Measurements from ENCODE around the gene VPS37B.
"Not testable (repeated sequence)": the region's sequence is repeated elsewhere in the genome, so short reads cannot be mapped to it uniquely, and the experiment has no call there.

Gene VPS37B

DNA sequence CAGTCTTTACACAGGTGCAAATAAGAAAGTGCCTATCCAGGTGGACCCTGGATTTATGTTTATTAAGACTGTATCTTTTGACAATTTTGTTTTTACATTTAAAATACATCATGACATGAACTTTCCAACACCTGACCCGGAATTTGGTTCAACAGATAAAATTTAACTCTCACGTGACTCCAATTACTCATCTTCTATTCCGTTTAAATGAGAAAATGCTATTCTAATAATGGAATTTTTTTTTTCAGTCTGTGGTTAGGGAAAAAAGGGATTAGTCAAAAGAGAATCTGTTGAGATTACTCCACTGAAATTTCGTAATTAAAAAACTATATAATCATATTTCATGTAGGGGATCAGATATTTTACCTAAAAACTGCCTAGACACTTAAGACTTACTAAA lies 11.1 kb downstream of the VPS37B start:
- Histone ChIP-seq H3K27ac (ENCODE audit: low read depth in 2 of 2, low read length in 2 of 2) (peak overlapping the region; percentile 32 to 54), H3K4me1 (ENCODE audit: control insufficient read depth in 2 of 2, insufficient read depth in 2 of 2, low read length in 2 of 2) (peaks cover 48 to 69% of the 10 kb centered on the region in 2 donors)

DNA sequence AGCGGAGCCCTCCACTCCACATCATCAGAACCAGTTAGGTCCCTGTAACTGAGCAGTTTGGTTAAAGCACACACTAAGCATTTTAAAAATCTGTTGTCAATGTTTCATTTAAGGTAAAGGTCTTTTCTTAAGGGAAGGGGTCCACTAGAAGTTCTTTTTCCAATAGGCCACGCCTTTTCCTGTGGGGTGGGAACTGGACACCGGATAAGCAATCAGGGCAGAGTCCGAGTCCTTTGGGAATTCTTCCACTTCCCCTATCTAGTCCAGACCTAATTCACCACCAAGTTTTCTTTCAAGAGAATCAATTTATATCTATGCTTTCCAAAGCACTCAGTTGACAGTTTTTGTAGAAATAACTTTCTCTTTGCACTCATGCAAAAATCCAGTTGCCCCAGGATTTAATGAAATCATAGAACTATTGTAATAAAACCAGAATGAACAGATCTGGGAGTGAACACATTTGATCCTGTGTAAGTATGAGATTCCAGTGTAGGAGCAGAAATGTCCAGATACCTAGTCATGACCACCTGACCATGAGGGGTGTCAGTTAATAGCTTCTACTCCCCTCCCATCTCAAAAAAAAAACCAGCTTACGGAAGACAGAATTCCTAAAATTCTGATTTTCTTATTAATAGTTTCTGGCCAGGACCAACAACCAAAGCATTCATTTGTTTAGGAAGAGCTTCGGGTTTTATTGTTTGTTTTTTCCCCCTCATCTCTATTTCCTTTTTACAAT lies 11.7 kb downstream of the VPS37B start:
- Histone ChIP-seq H3K4me3 (ENCODE audit: low read length in 2 of 2) (no peak overlapping the region), H3K36me3 (ENCODE audit: control insufficient read depth in 2 of 2, insufficient read depth in 2 of 2, low read length in 2 of 2) (peaks cover under 1 to 8% of the 10 kb centered on the region in 2 donors), H3K27me3 (ENCODE audit: control insufficient read depth in 2 of 2, insufficient read depth in 2 of 2, low read length in 2 of 2) (no peaks in the 10 kb centered on the region), H3K9me3 (ENCODE audit: control insufficient read depth in 2 of 2, low read length in 2 of 2) (no peaks in the 10 kb centered on the region), H3K4me1 (ENCODE audit: control insufficient read depth in 2 of 2, insufficient read depth in 2 of 2, low read length in 2 of 2) (peaks cover 43 to 68% of the 10 kb centered on the region in 2 donors), H3K27ac (ENCODE audit: low read depth in 2 of 2, low read length in 2 of 2) (peak overlapping the region; percentile 32 to 54), H3K9ac (ENCODE audit: low read depth in 1 of 2, low read length in 2 of 2) (peak overlapping the region in 1 of 2 donors; percentile 39)

More for the DNA sequence above, 11.1 kb downstream of the VPS37B start:
- H3K9ac ChIP-seq (ENCODE audit: low read depth in 1 of 2, low read length in 2 of 2) = no peak overlapping the region
- H3K4me3 ChIP-seq (ENCODE audit: low read length in 2 of 2) = no peak overlapping the region
- no peaks in the 10 kb centered on the region for H3K27me3 ChIP-seq (ENCODE audit: control insufficient read depth in 2 of 2, insufficient read depth in 2 of 2, low read length in 2 of 2)
- peaks cover 0 to 8% of the 10 kb centered on the region in 2 donors for H3K36me3 ChIP-seq (ENCODE audit: control insufficient read depth in 2 of 2, insufficient read depth in 2 of 2, low read length in 2 of 2)
- H3K9me3 ChIP-seq (ENCODE audit: control insufficient read depth in 2 of 2, low read length in 2 of 2) = no peaks in the 10 kb centered on the region

DNA sequence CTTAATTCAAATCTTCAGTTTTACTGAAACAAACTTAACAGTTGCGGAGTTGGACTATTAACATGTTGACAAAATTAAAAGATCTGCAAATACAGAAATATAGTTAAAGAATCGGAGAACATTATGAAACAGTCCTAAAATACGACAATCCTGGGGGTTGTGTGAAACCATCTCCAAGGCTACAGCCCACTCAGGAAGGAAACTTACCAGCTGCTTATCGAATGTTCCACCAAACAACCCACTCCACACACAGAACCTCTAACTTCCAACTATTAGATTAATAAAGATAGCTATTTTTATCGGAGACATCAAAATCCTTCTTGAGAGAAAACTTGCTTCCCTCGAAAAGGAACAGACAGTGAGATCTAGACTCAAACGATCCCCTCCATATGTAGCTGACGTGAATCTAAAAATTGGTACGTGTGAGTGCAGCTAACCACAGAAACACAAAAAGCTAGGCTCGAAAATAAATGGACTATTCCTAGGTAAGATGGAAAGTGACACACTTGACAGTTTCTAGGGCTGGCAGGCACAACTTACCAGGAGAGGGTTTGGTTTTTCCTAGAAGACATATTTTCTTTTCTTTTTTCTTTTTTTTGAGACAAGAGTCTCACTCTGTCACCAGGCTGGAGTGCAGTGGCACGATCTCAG lies 12.9 kb downstream of the VPS37B start:
- H3K27ac ChIP-seq (ENCODE audit: low read depth in 2 of 2, low read length in 2 of 2) = no peak overlapping the region
- H3K4me1 ChIP-seq (ENCODE audit: control insufficient read depth in 2 of 2, insufficient read depth in 2 of 2, low read length in 2 of 2) = peaks cover 31 to 56% of the 10 kb centered on the region in 2 donors
- no peaks in the 10 kb centered on the region for H3K27me3 ChIP-seq (ENCODE audit: control insufficient read depth in 2 of 2, insufficient read depth in 2 of 2, low read length in 2 of 2)
- H3K36me3 ChIP-seq (ENCODE audit: control insufficient read depth in 2 of 2, insufficient read depth in 2 of 2, low read length in 2 of 2) = peaks cover 3 to 8% of the 10 kb centered on the region in 2 donors
- H3K4me3 ChIP-seq (ENCODE audit: low read length in 2 of 2) = no peak overlapping the region
- H3K9me3 ChIP-seq (ENCODE audit: control insufficient read depth in 2 of 2, low read length in 2 of 2) = no peaks in the 10 kb centered on the region
- no peak overlapping the region for H3K9ac ChIP-seq (ENCODE audit: low read depth in 1 of 2, low read length in 2 of 2)

DNA sequence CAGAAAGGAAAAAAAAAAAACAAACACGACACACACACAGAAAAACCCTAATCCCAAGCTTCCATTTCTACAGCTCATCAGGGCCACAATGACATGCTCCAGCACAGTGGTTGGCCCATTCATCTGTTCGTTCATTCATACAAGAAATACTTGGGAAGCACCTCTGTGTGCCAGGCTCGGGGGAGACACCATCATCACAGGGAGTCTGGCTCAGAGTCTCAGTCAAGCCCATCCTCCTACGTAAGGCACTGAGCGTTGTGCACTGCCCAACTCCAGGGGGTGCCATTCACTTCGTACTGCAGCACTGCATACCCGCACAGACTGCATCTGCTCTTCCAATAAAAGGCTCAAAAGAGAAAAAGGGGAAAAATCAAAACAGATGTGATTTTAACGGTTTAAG lies 15.3 kb downstream of the VPS37B start:
- Histone ChIP-seq H3K9ac (ENCODE audit: low read depth in 1 of 2, low read length in 2 of 2) (no peak overlapping the region), H3K27me3 (ENCODE audit: control insufficient read depth in 2 of 2, insufficient read depth in 2 of 2, low read length in 2 of 2) (no peaks in the 10 kb centered on the region), H3K27ac (ENCODE audit: low read depth in 2 of 2, low read length in 2 of 2) (no peak overlapping the region), H3K9me3 (ENCODE audit: control insufficient read depth in 2 of 2, low read length in 2 of 2) (no peaks in the 10 kb centered on the region), H3K4me3 (ENCODE audit: low read length in 2 of 2) (no peak overlapping the region), H3K4me1 (ENCODE audit: control insufficient read depth in 2 of 2, insufficient read depth in 2 of 2, low read length in 2 of 2) (peaks cover 18 to 38% of the 10 kb centered on the region in 2 donors), H3K36me3 (ENCODE audit: control insufficient read depth in 2 of 2, insufficient read depth in 2 of 2, low read length in 2 of 2) (peaks cover 5 to 8% of the 10 kb centered on the region in 2 donors)

DNA sequence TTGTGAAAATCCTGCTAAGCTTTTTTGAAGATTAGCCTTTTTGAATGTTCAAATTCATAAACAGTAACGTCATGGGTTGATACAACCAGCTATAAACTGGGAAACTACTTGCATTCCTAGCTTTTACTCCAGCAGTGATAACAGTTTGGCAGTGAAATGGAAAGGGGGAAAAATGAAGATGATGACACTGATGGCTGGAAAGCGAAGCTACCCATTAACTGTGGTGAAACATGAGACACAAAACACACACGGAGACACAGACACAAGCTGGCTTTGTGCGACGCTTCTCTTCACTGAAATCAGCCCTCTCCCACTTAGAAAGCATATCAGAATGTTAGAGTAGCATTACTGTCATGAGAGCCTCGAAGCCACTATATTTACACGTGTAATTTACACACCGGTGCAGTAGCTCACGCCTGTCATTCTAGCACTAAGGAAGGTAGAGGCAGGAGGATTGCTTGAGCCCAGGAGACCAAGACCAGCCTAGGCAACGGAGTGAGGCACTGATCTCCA lies 15.7 kb downstream of the VPS37B start:
- Histone ChIP-seq H3K36me3 (ENCODE audit: control insufficient read depth in 2 of 2, insufficient read depth in 2 of 2, low read length in 2 of 2) (peaks cover 5 to 8% of the 10 kb centered on the region in 2 donors), H3K9ac (ENCODE audit: low read depth in 1 of 2, low read length in 2 of 2) (no peak overlapping the region), H3K27ac (ENCODE audit: low read depth in 2 of 2, low read length in 2 of 2) (no peak overlapping the region), H3K4me1 (ENCODE audit: control insufficient read depth in 2 of 2, insufficient read depth in 2 of 2, low read length in 2 of 2) (peaks cover 18 to 40% of the 10 kb centered on the region in 2 donors), H3K4me3 (ENCODE audit: low read length in 2 of 2) (no peak overlapping the region), H3K9me3 (ENCODE audit: control insufficient read depth in 2 of 2, low read length in 2 of 2) (no peaks in the 10 kb centered on the region), H3K27me3 (ENCODE audit: control insufficient read depth in 2 of 2, insufficient read depth in 2 of 2, low read length in 2 of 2) (no peaks in the 10 kb centered on the region)

DNA sequence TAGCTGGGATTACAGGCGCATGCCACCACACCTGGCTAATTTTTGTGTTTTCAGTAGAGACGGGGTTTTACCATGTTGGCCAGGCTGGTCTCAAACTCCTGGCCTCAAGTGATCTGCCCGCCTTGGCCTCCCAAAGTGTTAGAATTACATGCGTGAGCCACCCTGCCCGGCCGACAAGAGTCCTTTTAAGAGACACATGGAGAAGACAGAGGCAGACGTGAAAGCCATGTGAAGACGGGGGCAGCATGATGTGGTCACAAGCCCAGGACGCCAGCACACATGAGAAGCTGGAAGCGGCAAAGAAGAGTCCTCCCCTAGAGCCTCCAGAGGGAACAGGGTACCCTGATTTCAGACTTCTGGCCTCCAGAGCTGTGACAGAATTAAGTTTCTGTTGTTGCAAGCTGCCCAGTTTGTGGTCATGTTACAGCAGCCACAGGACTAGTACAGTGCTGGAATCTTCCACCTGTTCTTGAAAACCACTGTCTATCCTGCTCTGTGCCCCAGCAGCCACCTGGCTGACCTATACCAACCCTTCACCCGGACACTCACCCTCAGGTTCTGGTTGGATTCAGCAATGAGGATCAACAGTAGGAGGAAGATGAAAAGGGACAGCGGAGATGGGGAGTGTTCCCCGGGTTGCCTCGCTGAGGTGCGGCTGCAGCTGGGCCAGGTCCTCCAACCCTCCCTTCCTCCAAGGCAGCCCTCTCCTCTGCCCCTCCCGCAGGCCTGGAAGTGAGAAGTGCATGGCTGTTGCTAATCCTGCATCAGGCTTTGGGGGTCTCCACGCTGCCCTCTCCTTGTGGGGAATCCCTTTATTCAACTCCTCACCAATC lies 16.9 kb downstream of the VPS37B start:
- Histone ChIP-seq H3K9ac (ENCODE audit: low read depth in 1 of 2, low read length in 2 of 2) (no peak overlapping the region), H3K4me3 (ENCODE audit: low read length in 2 of 2) (no peak overlapping the region), H3K9me3 (ENCODE audit: control insufficient read depth in 2 of 2, low read length in 2 of 2) (no peaks in the 10 kb centered on the region), H3K27me3 (ENCODE audit: control insufficient read depth in 2 of 2, insufficient read depth in 2 of 2, low read length in 2 of 2) (no peaks in the 10 kb centered on the region), H3K36me3 (ENCODE audit: control insufficient read depth in 2 of 2, insufficient read depth in 2 of 2, low read length in 2 of 2) (peaks cover 5 to 8% of the 10 kb centered on the region in 2 donors), H3K4me1 (ENCODE audit: control insufficient read depth in 2 of 2, insufficient read depth in 2 of 2, low read length in 2 of 2) (peaks cover 14 to 35% of the 10 kb centered on the region in 2 donors), H3K27ac (ENCODE audit: low read depth in 2 of 2, low read length in 2 of 2) (peak overlapping the region in 1 of 2 donors; percentile 1)

DNA sequence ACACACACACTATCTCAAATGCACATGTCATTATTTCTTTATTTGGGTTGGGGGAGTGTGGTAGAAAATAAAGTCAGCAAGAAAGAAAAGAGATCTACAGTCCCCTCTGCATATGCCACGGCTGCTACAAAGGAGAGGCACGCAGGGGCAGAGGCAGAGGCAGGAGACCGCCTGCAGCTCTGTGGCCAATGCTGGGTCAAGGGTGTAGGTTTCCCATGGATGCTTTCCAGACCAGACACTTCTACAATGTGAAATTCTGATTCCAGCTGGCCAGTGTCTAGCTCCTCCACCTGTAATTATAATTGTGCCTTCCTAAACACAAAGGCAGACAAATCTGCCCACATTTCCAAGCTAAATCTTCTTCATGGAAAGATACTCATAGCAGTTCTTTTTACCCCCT lies 19.2 kb downstream of the VPS37B start:
- Histone ChIP-seq H3K4me3 (ENCODE audit: low read length in 2 of 2) (no peak overlapping the region), H3K9me3 (ENCODE audit: control insufficient read depth in 2 of 2, low read length in 2 of 2) (no peaks in the 10 kb centered on the region), H3K27me3 (ENCODE audit: control insufficient read depth in 2 of 2, insufficient read depth in 2 of 2, low read length in 2 of 2) (no peaks in the 10 kb centered on the region), H3K27ac (ENCODE audit: low read depth in 2 of 2, low read length in 2 of 2) (no peak overlapping the region), H3K9ac (ENCODE audit: low read depth in 1 of 2, low read length in 2 of 2) (no peak overlapping the region), H3K4me1 (ENCODE audit: control insufficient read depth in 2 of 2, insufficient read depth in 2 of 2, low read length in 2 of 2) (peaks cover 34 to 50% of the 10 kb centered on the region in 2 donors), H3K36me3 (ENCODE audit: control insufficient read depth in 2 of 2, insufficient read depth in 2 of 2, low read length in 2 of 2) (peaks cover 5 to 12% of the 10 kb centered on the region in 2 donors)

DNA sequence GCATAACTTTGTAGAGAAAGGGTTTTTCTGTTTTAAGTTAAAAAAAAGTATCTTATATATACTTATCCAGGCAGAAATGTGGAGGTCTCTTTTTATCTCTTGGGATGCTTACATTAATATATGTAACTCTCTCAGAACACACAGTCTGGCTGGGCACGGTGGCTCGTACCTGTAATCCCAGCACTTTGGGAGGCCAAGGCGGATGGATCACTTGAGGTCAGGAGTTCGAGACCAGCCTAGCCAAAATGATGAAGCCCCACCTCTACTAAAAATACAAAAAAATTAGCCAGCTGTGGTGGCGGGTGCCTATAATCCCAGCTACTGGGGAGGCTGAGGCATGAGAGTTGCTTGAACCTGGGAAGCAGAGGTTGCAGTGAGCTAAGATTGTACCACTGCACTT lies 19.6 kb downstream of the VPS37B start:
- H3K27ac ChIP-seq (ENCODE audit: low read depth in 2 of 2, low read length in 2 of 2); H3K27me3 ChIP-seq (ENCODE audit: control insufficient read depth in 2 of 2, insufficient read depth in 2 of 2, low read length in 2 of 2); H3K4me3 ChIP-seq (ENCODE audit: low read length in 2 of 2); H3K9me3 ChIP-seq (ENCODE audit: control insufficient read depth in 2 of 2, low read length in 2 of 2); H3K9ac ChIP-seq (ENCODE audit: low read depth in 1 of 2, low read length in 2 of 2): not testable (repeated sequence)
- H3K36me3 ChIP-seq (ENCODE audit: control insufficient read depth in 2 of 2, insufficient read depth in 2 of 2, low read length in 2 of 2) = peaks cover 5 to 12% of the 10 kb centered on the region in 2 donors
- peaks cover 35 to 54% of the 10 kb centered on the region in 2 donors for H3K4me1 ChIP-seq (ENCODE audit: control insufficient read depth in 2 of 2, insufficient read depth in 2 of 2, low read length in 2 of 2)

DNA sequence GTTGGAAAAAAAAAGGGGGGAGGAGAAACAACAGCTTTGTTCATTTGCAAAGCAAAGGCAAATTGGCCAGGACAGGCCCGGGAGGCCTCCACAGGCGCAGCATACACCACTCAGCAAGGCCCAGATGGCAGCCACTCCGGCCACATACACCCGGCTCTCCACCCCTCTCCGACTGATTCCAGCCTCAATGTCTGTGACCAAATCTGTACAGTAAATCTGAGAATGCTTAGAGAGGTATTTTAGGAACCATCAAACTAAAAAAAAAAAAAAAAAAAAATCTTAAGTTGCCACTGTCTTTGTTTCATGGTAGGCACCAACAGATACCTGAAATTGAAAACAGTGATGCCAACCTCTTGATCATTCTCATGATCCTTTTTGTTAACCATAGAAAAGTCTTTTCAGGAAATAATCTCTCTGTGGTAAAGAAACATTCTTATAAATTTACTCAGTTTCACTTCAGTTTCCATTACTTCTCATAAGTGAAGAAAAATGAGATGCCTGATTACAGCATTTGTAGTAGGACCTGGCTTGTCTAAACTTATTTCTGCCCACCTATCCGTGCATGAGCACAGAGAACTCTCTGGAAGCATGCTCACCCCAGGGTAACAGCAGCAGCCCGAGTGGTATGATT lies 20.2 kb downstream of the VPS37B start:
- Histone ChIP-seq H3K4me3 (ENCODE audit: low read length in 2 of 2) (no peak overlapping the region), H3K27ac (ENCODE audit: low read depth in 2 of 2, low read length in 2 of 2) (no peak overlapping the region), H3K36me3 (ENCODE audit: control insufficient read depth in 2 of 2, insufficient read depth in 2 of 2, low read length in 2 of 2) (peaks cover 5 to 15% of the 10 kb centered on the region in 2 donors), H3K9me3 (ENCODE audit: control insufficient read depth in 2 of 2, low read length in 2 of 2) (no peaks in the 10 kb centered on the region), H3K27me3 (ENCODE audit: control insufficient read depth in 2 of 2, insufficient read depth in 2 of 2, low read length in 2 of 2) (no peaks in the 10 kb centered on the region), H3K9ac (ENCODE audit: low read depth in 1 of 2, low read length in 2 of 2) (no peak overlapping the region), H3K4me1 (ENCODE audit: control insufficient read depth in 2 of 2, insufficient read depth in 2 of 2, low read length in 2 of 2) (peaks cover 40 to 54% of the 10 kb centered on the region in 2 donors)
